Natural killer cell (primary cell): ENCODE data around the gene LPIN3. TPM values are rescaled to one million over a fixed set of nuclear protein-coding genes. Genes with fewer than 3 reads are reported as not detected.

Experiments
- ATAC-seq, 3 donors: fragments of 150-1000 bp in 2 of 3; fragments of 200-7000 bp in 1 of 3; cut with Tn5 transposase; 1 replicate in 1 of 3; 2 replicates in 2 of 3; pipeline ENCODE4 v1.10.0; 2021; ENCODE audit warnings: mild to moderate bottlenecking in 2 of 3, moderate library complexity in 2 of 3
- DNase-seq, 2 donors: peaks; one replicate each; pipeline versions ENCODE4 v3.0.0 to v3.0.0-alpha.2; 2013 to 2021; ENCODE audit warnings: mixed read lengths in 1 of 2
- H3K27ac ChIP-seq: one replicate; pipeline ENCODE4 v1.5.1; 2013; ENCODE audit warnings: mild to moderate bottlenecking, low read length
- H3K27me3 ChIP-seq: one replicate; pipeline ENCODE4 v1.6.1; 2013; ENCODE audit warnings: low read length; ENCODE audit not compliant: control insufficient read depth, insufficient read depth
- H3K36me3 ChIP-seq: one replicate; pipeline ENCODE4 v1.6.1; 2013; ENCODE audit warnings: low read length; ENCODE audit not compliant: control insufficient read depth, insufficient read depth
- H3K4me1 ChIP-seq: one replicate; pipeline ENCODE4 v1.6.1; 2013; ENCODE audit warnings: low read length; ENCODE audit not compliant: control insufficient read depth, insufficient read depth
- H3K4me3 ChIP-seq: one replicate; pipeline ENCODE4 v1.5.1; 2013; ENCODE audit warnings: low read length
- H3K9me3 ChIP-seq: one replicate; pipeline ENCODE4 v1.6.1; 2013; ENCODE audit warnings: low read length; ENCODE audit not compliant: control insufficient read depth, insufficient read depth
- H3K27ac Mint-ChIP-seq, 2 donors: one replicate each; pipeline ENCODE4 v1.8.0; 2022; ENCODE audit warnings: mild to moderate bottlenecking in 2 of 2, mixed read lengths in 2 of 2, moderate library complexity in 1 of 2
- H3K27me3 Mint-ChIP-seq, 2 donors: one replicate each; pipeline ENCODE4 v1.8.0; 2022; ENCODE audit warnings: low read depth in 2 of 2, mixed read lengths in 2 of 2
- H3K36me3 Mint-ChIP-seq: one replicate; pipeline ENCODE4 v1.8.0; 2022; ENCODE audit warnings: mixed read lengths
- H3K4me1 Mint-ChIP-seq, 2 donors: one replicate each; pipeline ENCODE4 v1.8.0; 2022; ENCODE audit warnings: mixed read lengths in 2 of 2
- H3K4me3 Mint-ChIP-seq: one replicate; pipeline ENCODE4 v1.8.0; 2022; ENCODE audit warnings: mild to moderate bottlenecking, moderate library complexity, mixed read lengths
- H3K9me3 Mint-ChIP-seq, 2 donors: one replicate each; pipeline ENCODE4 v1.8.0; 2022; ENCODE audit warnings: mixed read lengths in 2 of 2
- WGBS: methylation state at CpG from one replicate; pipeline ENCODE4 v1.1.7; 2013; ENCODE audit warnings: missing lambda C conversion rate; ENCODE audit not compliant: insufficient coverage; 5-methylcytosine and 5-hydroxymethylcytosine counted together
- intact Hi-C: fragments of 100-400 bp; cut with micrococcal nuclease; formaldehyde crosslinking; loops from one replicate; pipeline ENCODE4 v1.14.2; 2022
- total RNA-seq, 4 donors: library from RNA; stranded (reverse); fragments of 120-200 nt in 1 of 4; gene quantifications; one replicate each; pipeline versions ENCODE4 v1.2.3 to v1.2.4, GENCODE V29; 2013 to 2022
- TF ChIP-seq, protein P1 (sequence below): fragments of 200-600 bp; IDR thresholded peaks from one replicate; pipeline ENCODE4 v1.8.0; 2022; ENCODE audit warnings: antibody characterized with exemption

LPIN3 gene
- total RNA-seq, 3 donors from 2014 or later (not counting 1 experiment from before 2014, with no cell fraction given), result 0.07 to 0.28 TPM; not detected in 1

DNA sequence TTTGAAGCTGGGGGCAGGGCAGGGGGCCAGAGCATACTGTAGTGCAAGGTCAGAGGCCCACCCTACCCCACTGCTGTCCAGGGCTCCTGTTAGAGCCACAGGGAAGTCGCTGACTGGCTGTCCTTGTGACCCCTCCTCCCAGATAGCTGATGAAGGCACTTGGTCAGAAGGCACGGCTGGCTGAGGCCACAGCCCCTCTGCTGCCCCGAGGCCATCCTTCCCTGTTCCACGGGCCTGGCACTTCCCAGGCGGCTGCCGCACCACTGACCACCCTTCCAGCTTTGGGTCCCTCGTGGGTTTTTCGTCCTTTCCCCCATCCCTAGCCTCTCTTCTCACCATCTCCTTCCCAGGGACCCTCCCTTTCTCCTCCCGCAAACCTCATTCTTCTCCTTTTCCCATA is 35.2 kb downstream of the LPIN3 start:
- H3K36me3 Mint-ChIP-seq, result no peaks in the 10 kb centered on the region
- Histone ChIP-seq H3K9me3 (peaks cover 6% of the 10 kb centered on the region), H3K27me3 (no peaks in the 10 kb centered on the region), H3K36me3 (no peaks in the 10 kb centered on the region), H3K4me3 (no peak overlapping the region), H3K4me1 (no peaks in the 10 kb centered on the region), H3K27ac (no peak overlapping the region)
- H3K9me3 Mint-ChIP-seq, result no peaks in the 10 kb centered on the region
- 72% methylated on average over 9 of the region's 9 CpGs for WGBS
- no peak overlapping the region for H3K4me3 Mint-ChIP-seq
- no peak for DNase-seq
- intact Hi-C loops, result no loop called here
- H3K27ac Mint-ChIP-seq, result no peak overlapping the region
- TF ChIP-seq, protein P1, sequence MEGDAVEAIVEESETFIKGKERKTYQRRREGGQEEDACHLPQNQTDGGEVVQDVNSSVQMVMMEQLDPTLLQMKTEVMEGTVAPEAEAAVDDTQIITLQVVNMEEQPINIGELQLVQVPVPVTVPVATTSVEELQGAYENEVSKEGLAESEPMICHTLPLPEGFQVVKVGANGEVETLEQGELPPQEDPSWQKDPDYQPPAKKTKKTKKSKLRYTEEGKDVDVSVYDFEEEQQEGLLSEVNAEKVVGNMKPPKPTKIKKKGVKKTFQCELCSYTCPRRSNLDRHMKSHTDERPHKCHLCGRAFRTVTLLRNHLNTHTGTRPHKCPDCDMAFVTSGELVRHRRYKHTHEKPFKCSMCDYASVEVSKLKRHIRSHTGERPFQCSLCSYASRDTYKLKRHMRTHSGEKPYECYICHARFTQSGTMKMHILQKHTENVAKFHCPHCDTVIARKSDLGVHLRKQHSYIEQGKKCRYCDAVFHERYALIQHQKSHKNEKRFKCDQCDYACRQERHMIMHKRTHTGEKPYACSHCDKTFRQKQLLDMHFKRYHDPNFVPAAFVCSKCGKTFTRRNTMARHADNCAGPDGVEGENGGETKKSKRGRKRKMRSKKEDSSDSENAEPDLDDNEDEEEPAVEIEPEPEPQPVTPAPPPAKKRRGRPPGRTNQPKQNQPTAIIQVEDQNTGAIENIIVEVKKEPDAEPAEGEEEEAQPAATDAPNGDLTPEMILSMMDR, result no peak
- peaks cover 42 to 51% of the 10 kb centered on the region in 2 donors for H3K27me3 Mint-ChIP-seq
- no peak for ATAC-seq
- H3K4me1 Mint-ChIP-seq, result no peaks in the 10 kb centered on the region

DNA sequence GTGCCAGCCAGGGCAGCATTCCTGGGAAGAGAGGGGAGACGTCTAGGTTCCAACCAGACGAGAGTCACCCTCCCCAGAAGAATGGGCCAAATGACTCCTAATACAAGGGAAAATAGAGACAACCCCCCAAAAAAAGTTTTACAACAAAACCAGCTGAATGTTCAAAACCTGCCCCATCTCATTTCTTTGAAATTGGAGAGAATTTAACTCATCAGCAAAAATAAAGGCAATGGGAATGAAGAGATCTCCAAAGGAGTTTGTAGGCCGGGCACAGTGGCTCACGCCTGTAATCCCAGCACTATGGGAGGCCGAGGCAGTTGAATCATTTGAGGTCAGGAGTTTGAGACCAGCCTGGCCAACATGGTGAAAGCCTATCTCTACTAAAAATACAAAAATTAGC is 35.7 kb downstream of the LPIN3 start:
- H3K27ac Mint-ChIP-seq, result no peak overlapping the region
- no peak overlapping the region for H3K27ac ChIP-seq
- H3K9me3 ChIP-seq, result peaks cover 1% of the 10 kb centered on the region
- intact Hi-C loops, result no loop called here
- no peaks in the 10 kb centered on the region for H3K36me3 Mint-ChIP-seq
- H3K27me3 ChIP-seq, result no peaks in the 10 kb centered on the region
- no peak overlapping the region for H3K4me3 ChIP-seq
- DNase-seq, result no peak
- H3K4me3 Mint-ChIP-seq, result no peak overlapping the region
- no peaks in the 10 kb centered on the region for H3K9me3 Mint-ChIP-seq
- H3K36me3 ChIP-seq, result no peaks in the 10 kb centered on the region
- H3K27me3 Mint-ChIP-seq, result peaks cover 39 to 54% of the 10 kb centered on the region in 2 donors
- no peaks in the 10 kb centered on the region for H3K4me1 ChIP-seq
- H3K4me1 Mint-ChIP-seq, result no peaks in the 10 kb centered on the region
- ATAC-seq, result no peak
- WGBS, result 85% methylated on average over 4 of the region's 5 CpGs
- TF ChIP-seq, protein P1, result no peak

DNA sequence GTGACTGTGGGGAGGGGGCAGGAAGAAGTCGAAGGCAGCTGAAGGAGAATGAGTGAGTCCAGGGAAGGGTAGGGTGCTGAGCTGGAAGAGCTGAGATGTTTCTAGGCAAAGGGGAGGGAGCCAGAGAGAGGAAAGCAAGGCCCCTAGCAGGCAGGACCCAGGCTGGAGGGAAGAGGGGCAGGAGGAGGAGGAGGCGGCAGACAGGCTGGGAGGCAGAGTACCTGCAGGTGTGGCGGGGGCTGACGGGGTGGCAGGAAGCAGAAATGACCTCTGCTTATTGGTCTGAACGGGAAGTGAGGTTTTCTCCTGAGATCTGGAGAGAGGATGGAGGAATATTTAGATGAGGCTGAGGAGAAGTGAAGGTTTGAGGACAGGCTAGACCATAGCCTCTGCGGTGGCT is 36.7 kb downstream of the LPIN3 start:
- intact Hi-C loops, result no loop called here
- WGBS, result 32% methylated on average over 6 of the region's 6 CpGs
- no peaks in the 10 kb centered on the region for H3K36me3 ChIP-seq
- Mint-ChIP-seq H3K27ac (no peak overlapping the region), H3K27me3 (peaks cover 39 to 54% of the 10 kb centered on the region in 2 donors), H3K36me3 (no peaks in the 10 kb centered on the region), H3K4me1 (no peaks in the 10 kb centered on the region), H3K9me3 (no peaks in the 10 kb centered on the region), H3K4me3 (no peak overlapping the region)
- DNase-seq, result no peak
- TF ChIP-seq, protein P1, result no peak
- H3K4me3 ChIP-seq, result no peak overlapping the region
- H3K27ac ChIP-seq, result no peak overlapping the region
- H3K4me1 ChIP-seq, result no peaks in the 10 kb centered on the region
- no peaks in the 10 kb centered on the region for H3K27me3 ChIP-seq
- H3K9me3 ChIP-seq, result no peaks in the 10 kb centered on the region
- ATAC-seq, result no peak

DNA sequence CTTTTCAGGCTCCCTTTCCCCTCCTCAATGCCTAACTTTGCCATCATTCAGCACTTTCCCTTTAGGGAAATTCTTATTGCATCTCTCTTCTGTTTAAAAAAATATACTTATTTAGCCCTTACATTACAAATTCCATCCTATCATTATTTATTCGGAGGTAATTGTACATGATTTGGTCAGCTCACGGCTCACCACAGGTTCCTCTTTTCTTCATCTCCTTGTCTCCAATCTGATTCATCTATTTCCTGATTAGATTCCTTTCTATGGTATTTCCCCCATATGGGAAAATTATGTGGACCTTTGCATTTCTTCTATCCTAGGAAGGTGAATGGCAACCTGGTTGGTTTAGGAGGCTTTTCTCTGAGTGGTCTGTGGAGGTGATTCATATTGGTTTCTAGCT is 38.9 kb downstream of the LPIN3 start:
- Mint-ChIP-seq H3K27me3 (peaks cover 31 to 49% of the 10 kb centered on the region in 2 donors), H3K4me3 (no peak overlapping the region), H3K36me3 (no peaks in the 10 kb centered on the region), H3K4me1 (no peaks in the 10 kb centered on the region), H3K27ac (no peak overlapping the region), H3K9me3 (no peaks in the 10 kb centered on the region)
- Histone ChIP-seq H3K27me3 (no peaks in the 10 kb centered on the region), H3K4me3 (no peak overlapping the region), H3K36me3 (no peaks in the 10 kb centered on the region), H3K27ac (no peak overlapping the region), H3K9me3 (no peaks in the 10 kb centered on the region), H3K4me1 (no peaks in the 10 kb centered on the region)
- intact Hi-C loops, result no loop called here
- 0% methylated on average over 2 of the region's 2 CpGs for WGBS
- TF ChIP-seq, protein P1, result no peak
- ATAC-seq (no peak), DNase-seq (no peak)
